Daoy (cell line): Measurements from ENCODE around the gene OR1M1. TPM values are rescaled to one million over a fixed set of nuclear protein-coding genes. Genes with fewer than 3 reads are reported as not detected.
A peak's percentile ranks its signal among the peaks of the same experiment; 100 is the strongest.

Experiments used
- DNase-seq: peaks from one replicate; pipeline ENCODE4 v3.0.0-alpha.2; 2015; ENCODE audit warnings: low read depth
- total RNA-seq: library from RNA; depleted of rRNA; stranded (reverse); fragments of >200 nt; shearing (Covaris generic); gene quantifications from 2 replicates; pipeline ENCODE4 v1.2.3, GENCODE V29; 2014; rRNA removed

OR1M1 gene
- total RNA-seq, 1 experiment from 2014 or later, result not detected

DNA sequence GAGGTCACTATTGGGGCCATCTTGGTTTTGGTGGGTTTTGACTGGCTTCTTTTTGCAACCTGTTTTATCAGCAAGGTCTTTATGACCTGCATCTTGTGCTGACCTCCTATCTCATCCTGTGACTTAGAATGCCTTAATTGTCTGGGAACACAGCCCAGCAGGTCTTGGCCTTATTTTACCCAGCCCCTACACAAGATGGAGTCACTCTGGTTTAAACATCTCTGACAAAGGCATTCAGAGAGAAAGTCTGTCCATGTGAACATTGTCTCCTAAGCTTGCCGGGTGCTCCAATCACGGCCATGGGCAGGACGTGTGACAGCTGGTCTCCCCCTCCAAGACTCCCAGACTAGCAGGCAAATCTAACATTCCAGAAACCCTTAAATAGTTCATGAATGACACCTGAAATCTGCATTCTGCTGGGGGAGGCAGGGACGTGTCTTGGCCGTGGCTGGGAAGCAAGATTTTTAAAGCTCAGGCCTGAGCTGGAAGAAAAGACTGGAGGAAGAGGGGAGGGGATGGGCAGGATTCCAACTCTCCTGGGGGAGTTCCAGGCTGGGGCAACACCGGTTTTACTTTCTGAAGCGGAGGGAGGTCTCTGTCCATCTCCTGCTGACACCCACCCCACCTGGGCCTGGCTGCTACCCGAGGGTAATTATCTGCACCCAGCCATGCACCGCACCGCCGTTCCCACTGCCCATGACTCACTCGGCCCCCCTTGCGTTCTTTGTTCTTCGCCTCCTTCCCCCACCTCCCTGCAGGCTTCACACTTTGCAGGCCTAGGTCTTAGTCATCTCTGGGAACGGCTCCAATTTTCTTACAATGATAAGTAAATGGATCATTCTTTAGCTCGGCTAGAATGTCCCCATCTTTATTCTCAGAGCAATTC is 11.6 kb upstream of the OR1M1 start:
- peak; percentile 99 for DNase-seq

GRCh38 chr19:9076901-9077300 is 10.0 kb upstream of the OR1M1 start:
- no peak for DNase-seq

- DNase-seq, result no peak
Observed at GRCh38 chr19:9078651-9079050, 8.2 kb upstream of the OR1M1 start.

GRCh38 chr19:9107375-9107774 is 20.5 kb downstream of the OR1M1 start, which contains the start of gene OR7G2:
OR7G2 (minus strand) TSS chr19:9107475; CDS start chr19:9103243, 4,232 bp downstream.
- DNase-seq, result no peak

GRCh38 chr19:9109959-9110358 is 23.1 kb downstream of the OR1M1 start:
- DNase-seq, result no peak

DNA sequence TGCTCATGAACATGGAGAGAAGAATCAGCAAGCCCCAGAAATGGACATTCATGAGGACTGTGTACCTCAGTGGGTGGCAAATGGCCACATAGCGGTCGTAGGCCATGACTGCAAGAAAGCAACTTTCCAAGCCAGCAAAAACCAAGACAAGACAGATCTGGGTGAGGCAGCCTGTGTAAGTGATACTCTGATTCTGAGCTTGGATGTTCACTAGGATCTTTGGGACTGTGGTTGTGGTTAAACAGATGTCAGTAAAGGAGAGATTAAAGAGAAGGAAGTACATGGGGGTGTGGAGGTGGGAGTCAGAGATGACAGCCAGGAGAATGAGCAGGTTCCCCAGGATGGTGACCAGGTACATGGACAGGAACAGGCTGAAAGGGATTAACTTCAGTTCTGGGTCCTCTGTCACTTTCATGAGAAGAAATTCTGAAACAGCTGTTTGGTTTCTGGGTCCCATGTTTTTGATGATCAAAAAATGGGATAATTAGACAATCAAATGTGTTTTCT is 28.5 kb downstream of the OR1M1 start, which contains the start of gene OR7G1:
Gene OR7G1 (minus strand): TSS at position 457 of the 507 bp plus-strand sequence. CDS start 0 bp downstream, at position 457.
- DNase-seq, result no peak

DNA sequence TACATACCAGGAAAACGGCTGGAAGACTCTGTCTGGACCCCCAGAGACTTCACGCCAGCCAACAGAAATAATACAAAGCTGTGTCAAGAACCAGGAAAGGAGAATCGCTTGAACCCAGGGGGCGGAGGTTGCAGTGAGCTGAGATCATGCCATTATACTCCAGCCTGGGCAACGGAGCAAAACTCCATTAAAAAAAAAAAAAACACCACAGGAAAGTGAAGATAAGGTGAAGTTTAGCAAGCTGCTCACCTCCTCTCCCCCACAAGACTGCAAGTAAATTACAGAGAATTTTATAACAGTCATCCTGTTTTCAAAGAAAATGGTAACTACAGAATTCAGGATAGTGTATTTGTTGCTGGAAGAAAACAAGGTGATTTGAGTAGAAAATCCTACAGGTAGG is 29.7 kb downstream of the OR1M1 start:
- no peak for DNase-seq

- DNase-seq, result no peak
Observed at GRCh38 chr19:9126900-9127405, 40.1 kb downstream of the OR1M1 start, which contains the start of gene OR7G3. OR7G3 (minus strand) TSS chr19:9126950; CDS start chr19:9126950, 0 bp downstream.

DNA sequence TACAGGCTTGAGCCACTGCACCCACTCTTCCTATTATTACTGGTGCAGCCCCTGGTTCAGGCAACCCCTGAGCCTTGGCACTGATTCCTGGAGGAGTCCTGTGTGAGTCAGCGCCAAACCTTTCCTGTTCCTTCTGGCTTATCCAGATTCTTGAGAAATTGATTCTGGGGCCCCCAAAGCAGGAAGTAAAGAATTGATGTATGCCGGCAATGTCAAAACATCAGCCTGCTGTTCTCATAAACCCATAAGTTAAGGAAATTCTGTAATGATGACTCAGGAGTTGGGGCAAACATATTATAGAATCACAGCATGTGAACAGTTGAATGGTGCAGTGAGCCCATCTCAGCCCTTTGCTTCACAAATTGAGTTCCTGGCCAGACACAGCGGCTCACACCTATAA is 41.3 kb downstream of the OR1M1 start:
- peak; percentile 85 for DNase-seq

- DNase-seq, result no peak
Observed at GRCh38 chr19:9130965-9131364, 44.1 kb downstream of the OR1M1 start.

- DNase-seq, result peak; percentile 71
Observed at GRCh38 chr19:9132422-9132821, 45.6 kb downstream of the OR1M1 start.

- no peak for DNase-seq
Observed at GRCh38 chr19:9139609-9140158, 52.8 kb downstream of the OR1M1 start.

DNA sequence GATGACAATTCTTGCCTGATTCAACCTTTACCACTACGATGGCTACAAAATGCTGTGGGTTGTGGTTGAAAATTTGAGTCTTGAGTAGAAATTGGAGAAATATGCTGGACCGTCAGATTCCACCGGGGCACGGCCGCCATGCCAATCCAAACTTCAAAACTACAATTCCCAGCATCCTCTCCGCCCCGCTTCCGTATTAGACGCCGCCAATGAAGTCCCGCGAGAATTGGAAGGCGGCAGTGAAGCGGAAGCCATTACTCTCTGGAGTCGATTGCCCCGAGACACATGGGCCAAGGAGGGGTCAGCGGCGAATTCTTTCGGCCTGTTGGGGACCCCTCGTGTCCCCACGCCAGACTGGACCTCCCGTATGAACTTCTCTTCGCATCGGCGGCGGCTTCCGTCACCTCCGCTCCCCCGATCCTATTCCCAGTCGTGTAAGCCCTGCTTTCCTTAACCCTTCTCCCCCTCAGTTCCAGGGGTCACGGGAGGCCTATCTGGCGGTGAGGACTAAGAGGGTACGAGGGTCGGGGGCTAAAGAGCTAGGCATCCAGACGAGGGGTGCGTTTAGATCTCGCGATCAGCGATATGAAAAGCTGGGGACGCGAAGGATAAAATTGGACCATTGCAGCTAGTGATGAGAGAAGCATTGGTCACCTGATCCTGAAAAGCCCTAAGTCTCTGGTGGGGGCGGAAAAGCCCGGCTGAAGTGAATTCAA is 53.5 kb downstream of the OR1M1 start, which contains the start of gene ZNF317:
Gene ZNF317 (plus strand): TSS at position 239 of the 716 bp plus-strand sequence. CDS start 15,620 bp downstream, outside the sequence.
- DNase-seq, result peak; percentile 94

GRCh38 chr19:9144920-9145319 is 58.1 kb downstream of the OR1M1 start:
- DNase-seq, result no peak

Other genes starting within 250 kb of the OR1M1 start
- not detected in 2 replicates for gene MUC16, start 76.7 kb upstream of the OR1M1 start, total RNA-seq
- not detected in 2 replicates for gene OR7G2, start 20.4 kb downstream of the OR1M1 start, total RNA-seq
- gene OR7G1, start 28.7 kb downstream of the OR1M1 start, total RNA-seq, result not detected in 2 replicates
- not detected in 2 replicates for gene OR7G3, start 39.9 kb downstream of the OR1M1 start, total RNA-seq
- 15.7 and 22.9 TPM in 2 replicates for gene ZNF317, start 53.3 kb downstream of the OR1M1 start, total RNA-seq
- not detected in 2 replicates for gene OR7D2, start 91.9 kb downstream of the OR1M1 start, total RNA-seq
- gene OR7D4, start 132.5 kb downstream of the OR1M1 start, total RNA-seq, result not detected in 2 replicates
- gene OR7E24, start 163.9 kb downstream of the OR1M1 start, total RNA-seq, result not detected in 2 replicates
- 6.9 and 14.7 TPM in 2 replicates for gene ZNF699, start 222.8 kb downstream of the OR1M1 start, total RNA-seq
- 13.5 and 15.4 TPM in 2 replicates for gene ZNF559, start 237.1 kb downstream of the OR1M1 start, total RNA-seq